HG03280 (cell line): ENCODE data around the gene ATP1B1.

Experiments
- ATAC-seq: cut with Tn5 transposase; IDR thresholded peaks from one replicate; pipeline ENCODE4 v1.9.1; 2021; ENCODE audit warnings: mild to moderate bottlenecking, moderate library complexity; ENCODE audit not compliant: unreplicated experiment

Gene ATP1B1

GRCh38 chr1:169092399-169092798 lies 14.1 kb upstream of the ATP1B1 start:
- no peak for ATAC-seq

- ATAC-seq: no peak
Observed at GRCh38 chr1:169094897-169095569, 11.5 kb upstream of the ATP1B1 start.

- ATAC-seq: no peak
Observed at GRCh38 chr1:169098380-169098779, 8.1 kb upstream of the ATP1B1 start.

GRCh38 chr1:169099561-169099960 lies 6.9 kb upstream of the ATP1B1 start:
- ATAC-seq: no peak

GRCh38 chr1:169100208-169100607 lies 6.3 kb upstream of the ATP1B1 start:
- ATAC-seq: no peak

- ATAC-seq: no peak
Observed at GRCh38 chr1:169100651-169101088, 5.8 kb upstream of the ATP1B1 start.

- no peak for ATAC-seq
Observed at GRCh38 chr1:169102567-169102966, 3.9 kb upstream of the ATP1B1 start.

GRCh38 chr1:169103002-169103401 lies 3.5 kb upstream of the ATP1B1 start:
- no peak for ATAC-seq

- no peak for ATAC-seq
Observed at GRCh38 chr1:169103480-169103893, 3.0 kb upstream of the ATP1B1 start.

GRCh38 chr1:169105087-169105433 lies 1.4 kb upstream of the ATP1B1 start:
- ATAC-seq: no peak

- ATAC-seq: peak; percentile 21
Observed at GRCh38 chr1:169105434-169106094, 926 bp upstream of the ATP1B1 start.

- ATAC-seq: peak; percentile 6
Observed at GRCh38 chr1:169106921-169107602, 572 bp downstream of the ATP1B1 start.

- no peak for ATAC-seq
Observed at GRCh38 chr1:169107603-169108208, 1.2 kb downstream of the ATP1B1 start.

GRCh38 chr1:169108223-169108622 lies 1.7 kb downstream of the ATP1B1 start:
- ATAC-seq: no peak

- ATAC-seq: no peak
Observed at GRCh38 chr1:169108863-169109560, 2.5 kb downstream of the ATP1B1 start.

GRCh38 chr1:169109561-169110134 lies 3.2 kb downstream of the ATP1B1 start:
- ATAC-seq: no peak

GRCh38 chr1:169110236-169110635 lies 3.7 kb downstream of the ATP1B1 start:
- ATAC-seq: no peak

- ATAC-seq: no peak
Observed at GRCh38 chr1:169110689-169111447, 4.4 kb downstream of the ATP1B1 start.

- no peak for ATAC-seq
Observed at GRCh38 chr1:169111472-169111871, 5.0 kb downstream of the ATP1B1 start.

GRCh38 chr1:169112241-169112640 lies 5.8 kb downstream of the ATP1B1 start:
- ATAC-seq: no peak
